HuH-7.5 (cell line): ENCODE measurements around the gene TAGLN2.

ENCODE experiments used
- DNase-seq: peaks from one replicate; pipeline ENCODE4 v3.0.0; 2011; ENCODE audit warnings: low spot score

The TAGLN2 gene

GRCh38 chr1:159924791-159925718 is at the start of gene TAGLN2:
Gene TAGLN2, minus strand, starts transcription at chr1:159925507. Its CDS starts 4,998 bp downstream, at chr1:159920509.
- DNase-seq, result peak; percentile 87

DNA sequence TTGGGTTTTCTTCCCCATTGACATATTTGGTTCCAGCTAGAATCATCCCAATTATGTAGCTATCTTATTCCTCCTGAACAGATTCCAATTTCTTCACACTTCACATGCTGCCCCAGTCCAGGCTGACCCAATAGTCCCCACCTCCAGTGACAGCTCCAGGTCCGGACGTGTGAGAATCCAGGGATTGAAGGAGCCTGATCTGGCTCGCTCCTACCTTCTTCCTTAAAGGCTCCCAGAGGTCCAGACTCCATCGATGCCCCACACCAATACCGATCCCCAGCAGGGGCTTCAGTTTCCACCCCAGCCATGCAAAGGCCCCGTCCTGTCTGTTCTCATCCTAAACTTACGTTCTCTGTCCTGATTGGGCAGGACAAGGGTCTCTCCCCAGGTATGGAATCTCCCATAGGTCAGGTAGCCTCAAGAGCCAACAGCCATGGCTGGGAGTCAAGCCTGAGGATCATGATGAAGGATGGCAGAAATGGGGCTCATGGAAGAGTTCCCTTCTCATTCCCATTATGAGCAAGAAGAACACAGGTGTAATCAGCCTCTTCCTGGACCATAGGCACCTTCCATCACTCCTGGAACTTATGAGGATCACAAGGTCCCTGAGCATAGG is 49.2 kb upstream of the TAGLN2 start:
- DNase-seq, result no peak

- DNase-seq, result no peak
These were observed 48.1 kb upstream of the TAGLN2 start for GRCh38 chr1:159973350-159973940.

- no peak for DNase-seq
These were observed 47.3 kb upstream of the TAGLN2 start for GRCh38 chr1:159972443-159973205.

GRCh38 chr1:159970932-159971342 is 45.6 kb upstream of the TAGLN2 start:
- peak; percentile 36 for DNase-seq

- DNase-seq, result no peak
These were observed 43.6 kb upstream of the TAGLN2 start for GRCh38 chr1:159968901-159969300.

- no peak for DNase-seq
These were observed 40.0 kb upstream of the TAGLN2 start for GRCh38 chr1:159965263-159965662.

- DNase-seq, result no peak
These were observed 38.8 kb upstream of the TAGLN2 start for GRCh38 chr1:159964144-159964543.

DNA sequence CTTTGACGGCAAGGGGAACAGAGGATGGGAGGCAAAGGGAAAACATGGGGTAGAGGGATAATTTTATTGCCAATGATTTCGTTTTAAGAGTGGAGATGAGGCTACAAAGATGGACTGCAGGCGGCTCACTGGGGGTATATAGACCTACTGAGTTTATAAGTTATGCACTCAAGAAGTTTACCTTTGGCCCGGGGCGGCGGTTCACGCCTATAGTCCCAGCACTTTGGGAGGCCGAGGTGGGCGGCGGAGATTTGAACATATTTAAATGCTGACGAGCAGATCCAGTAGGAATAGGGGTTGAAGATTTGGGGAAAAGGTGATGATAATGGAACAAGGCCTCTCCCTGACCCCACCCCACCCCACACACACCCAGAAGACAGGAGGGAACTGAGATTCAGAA is 36.9 kb upstream of the TAGLN2 start:
- no peak for DNase-seq

DNA sequence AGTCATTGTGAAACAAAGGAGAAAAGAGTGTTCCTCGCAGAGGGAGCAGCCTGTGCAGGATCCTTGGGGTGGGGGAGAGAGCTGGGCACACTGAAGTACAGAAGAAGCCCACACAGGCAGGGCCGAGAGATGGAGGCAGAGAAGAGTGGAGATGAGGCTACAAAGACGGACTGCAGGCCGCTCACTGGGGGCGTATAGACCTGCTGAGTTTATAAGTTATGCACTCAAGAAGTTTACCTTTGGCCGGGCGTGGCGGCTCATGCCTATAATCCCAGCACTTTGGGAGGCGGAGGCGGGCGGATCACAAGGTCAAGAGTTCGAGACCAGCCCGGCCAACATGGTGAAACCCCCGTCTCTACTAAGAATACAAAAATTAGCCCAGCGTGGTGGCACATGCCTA is 36.3 kb upstream of the TAGLN2 start:
- no peak for DNase-seq

- DNase-seq, result no peak
These were observed 35.5 kb upstream of the TAGLN2 start for GRCh38 chr1:159960721-159961381.

DNA sequence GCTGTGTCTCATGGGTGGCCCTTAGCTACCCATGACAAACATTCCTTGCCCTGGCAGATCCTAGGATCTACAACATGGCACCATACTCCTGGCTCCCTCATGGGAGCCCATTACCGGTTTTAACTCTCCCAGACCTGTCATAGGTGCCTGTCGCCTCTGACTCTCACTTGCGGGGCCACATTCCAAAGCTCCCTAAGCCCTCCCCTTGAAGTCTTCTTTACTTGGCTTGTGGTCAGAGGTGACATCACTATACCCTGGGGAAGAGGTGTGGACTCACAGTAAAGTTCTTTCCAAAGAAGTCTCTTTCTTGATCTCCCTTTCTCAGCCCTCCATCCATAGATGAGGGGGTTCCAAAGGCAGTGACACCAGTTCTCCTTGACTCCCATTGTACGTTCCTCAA is 34.1 kb upstream of the TAGLN2 start:
- DNase-seq, result no peak

GRCh38 chr1:159958719-159959380 is 33.5 kb upstream of the TAGLN2 start:
- no peak for DNase-seq

DNA sequence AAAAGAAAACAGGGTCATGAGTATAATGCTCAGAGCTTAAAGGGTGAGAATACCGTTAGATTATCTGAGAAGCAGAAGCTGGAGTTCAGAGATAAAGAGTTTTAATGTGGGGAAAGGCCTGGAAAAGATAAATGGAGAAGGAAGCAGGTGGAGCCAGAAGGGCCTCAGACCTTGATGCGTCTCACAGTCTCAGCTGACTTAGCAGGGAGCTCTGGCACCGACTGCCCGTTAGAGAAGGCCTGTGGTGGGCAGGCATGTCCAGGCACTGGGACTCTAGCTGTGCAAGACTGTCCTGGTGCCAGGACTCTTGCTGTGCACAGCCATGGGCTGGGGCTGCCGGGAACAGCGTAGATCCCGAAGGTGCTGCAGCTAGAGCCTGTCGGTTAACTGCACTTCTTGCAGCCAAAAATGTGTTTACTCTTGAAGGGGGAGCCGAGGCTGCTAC is 32.5 kb upstream of the TAGLN2 start:
- DNase-seq, result no peak

GRCh38 chr1:159955456-159955855 is 30.1 kb upstream of the TAGLN2 start:
- DNase-seq, result no peak

- no peak for DNase-seq
These were observed 28.5 kb upstream of the TAGLN2 start, which contains the start of gene SLAMF9 for GRCh38 chr1:159953536-159954515. Gene SLAMF9, minus strand, starts transcription at chr1:159954237. Its CDS starts 100 bp downstream, at chr1:159954137.

DNA sequence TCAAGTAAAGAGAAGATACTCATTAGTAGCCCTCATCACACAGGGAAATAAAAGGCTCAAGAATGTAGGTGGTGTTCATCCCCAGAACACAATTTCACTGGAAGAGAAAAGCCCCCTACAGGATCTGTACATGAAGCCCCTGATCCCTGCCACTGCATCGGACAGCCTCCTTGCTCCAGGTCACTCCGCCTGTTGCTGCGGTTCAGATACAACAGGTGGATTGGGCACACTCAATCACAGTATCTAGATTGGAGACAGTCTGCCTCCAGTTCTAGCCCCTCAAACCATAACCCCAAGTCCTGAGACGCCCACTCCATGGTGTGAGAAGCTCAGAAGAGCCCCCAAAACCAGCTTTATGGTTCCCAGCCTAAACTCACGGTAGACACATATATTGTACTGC is 27.6 kb upstream of the TAGLN2 start:
- DNase-seq, result no peak

- DNase-seq, result no peak
These were observed 26.2 kb upstream of the TAGLN2 start for GRCh38 chr1:159951551-159951950.

GRCh38 chr1:159951016-159951415 is 25.7 kb upstream of the TAGLN2 start:
- DNase-seq, result no peak

GRCh38 chr1:159949981-159950381 is 24.7 kb upstream of the TAGLN2 start:
- DNase-seq, result no peak
